K562 (cell line): ENCODE results near the gene POLD4. TPM values are rescaled to one million over a fixed set of nuclear protein-coding genes. Genes with fewer than 3 reads are reported as not detected.

Source experiments
- BCL6 ChIP-seq: fragments of 250-450 bp; sonication (Bioruptor Pico); IDR thresholded peaks from 2 replicates; pipeline ENCODE4 v1.4.0; 2020
- BRCA1 ChIP-seq, 2 experiments: fragments of 450-650 bp in 1 of 2; sonication (generic) in 1 of 2; formaldehyde crosslinking in 1 of 2; IDR thresholded peaks; 2 replicates each; pipeline versions ENCODE4 v1.5.0 to v1.6.1; 2017 to 2020; ENCODE audit warnings: mild to moderate bottlenecking in 1 of 2, missing genetic modification reagents in 1 of 2
- CBFB ChIP-seq: sonication (generic); formaldehyde crosslinking; IDR thresholded peaks from 2 replicates; pipeline ENCODE4 v1.4.0; 2020; ENCODE audit warnings: mild to moderate bottlenecking, missing genetic modification reagents
- CHD4 ChIP-seq: fragments of 200-600 bp; sonication (generic); IDR thresholded peaks from 3 replicates; pipeline ENCODE4 v1.6.1; 2012; ENCODE audit warnings: low read depth, mild to moderate bottlenecking, mixed read lengths, low read length, inconsistent platforms; ENCODE audit not compliant: insufficient read depth, insufficient replicate concordance, poor library complexity, severe bottlenecking
- EZH2 ChIP-seq: IDR thresholded peaks from 2 replicates; pipeline ENCODE4 v1.6.1; 2012; ENCODE audit warnings: low read depth, mild to moderate bottlenecking, inconsistent platforms, low read length, borderline replicate concordance
- FOXM1 ChIP-seq, 2 experiments: fragments of 450-650 bp in 1 of 2; sonication (generic) in 1 of 2; formaldehyde crosslinking in 1 of 2; IDR thresholded peaks; 2 replicates each; pipeline versions ENCODE4 v1.6.1 to v1.9.0; 2017 to 2022; ENCODE audit warnings: low read depth in 2 of 2, mild to moderate bottlenecking in 2 of 2, missing genetic modification reagents in 1 of 2, moderate library complexity in 1 of 2
- NCOA1 ChIP-seq: fragments of 450-650 bp; IDR thresholded peaks from 2 replicates; pipeline ENCODE4 v1.6.1; 2016; ENCODE audit warnings: low read depth
- NR3C1 ChIP-seq: sonication (generic); formaldehyde crosslinking; IDR thresholded peaks from 2 replicates; pipeline ENCODE4 v1.8.1; 2022; ENCODE audit warnings: missing genetic modification reagents
- POLR2G ChIP-seq: fragments of 200-400 bp; formaldehyde crosslinking; IDR thresholded peaks from 2 replicates; pipeline ENCODE4 v1.6.1; 2017; ENCODE audit warnings: low read depth, mild to moderate bottlenecking, antibody characterized with exemption, low read length, moderate library complexity
- ZFP36 ChIP-seq: fragments of 150-350 bp; IDR thresholded peaks from 2 replicates; pipeline ENCODE4 v1.6.1; 2018; ENCODE audit warnings: low read length, low read depth; ENCODE audit not compliant: partially characterized antibody
- ZNF707 ChIP-seq: fragments of 250-450 bp; sonication (Bioruptor Pico); conservative IDR thresholded peaks from 2 replicates; pipeline ENCODE4 v1.8.0; 2022; ENCODE audit warnings: inconsistent platforms, mild to moderate bottlenecking, moderate library complexity
- polyA plus RNA-seq, 8 experiments: library from polyadenylated mRNA; depleted of rRNA in 4 of 8; stranded (reverse) in 5 of 8; unstranded in 3 of 8; fragments of >200 nt; fragmentation: Nextera tagmentation in 2 of 8; fragmentation: Illumina TruSeq in 1 of 8; extraction: Ambion mirVana in 2 of 8; extraction: Trizol in 1 of 8; gene quantifications; 2 replicates each; pipeline versions ENCODE4 v1.2.1 to v1.2.3, GENCODE V29; 2011 to 2014; ENCODE audit warnings: inconsistent platforms in 1 of 8, missing spikeins in 1 of 8
- total RNA-seq, 7 experiments: library from RNA; depleted of rRNA in 6 of 7; stranded (reverse); fragments of >200 nt in 6 of 7; fragmentation: Illumina TruSeq in 2 of 7; extraction: Trizol in 2 of 7; gene quantifications; 2 replicates each; pipeline versions ENCODE4 v1.2.1 to v1.2.3, GENCODE V29; 2011 to 2021; ENCODE audit warnings: low replicate concordance in 1 of 7
- TF ChIP-seq, protein P1 (sequence below), 2 experiments: IDR thresholded peaks in 1 of 2; conservative IDR thresholded peaks in 1 of 2; 2 replicates each; pipeline ENCODE4 v1.6.1; 2016; ENCODE audit warnings: low read depth in 2 of 2, mild to moderate bottlenecking in 1 of 2, missing compliant biosample characterization in 1 of 2, missing genetic modification characterization in 1 of 2, moderate library complexity in 1 of 2
- TF ChIP-seq, protein P2 (sequence below): sonication (generic); formaldehyde crosslinking; IDR thresholded peaks from 2 replicates; pipeline ENCODE4 v1.8.1; 2023; ENCODE audit warnings: mild to moderate bottlenecking, missing genetic modification reagents
- TF ChIP-seq, protein P3 (sequence below): fragments of 450-650 bp; formaldehyde crosslinking; IDR thresholded peaks from 2 replicates; pipeline ENCODE4 v1.4.0; 2022; ENCODE audit warnings: mild to moderate bottlenecking, moderate library complexity
- TF ChIP-seq, protein P4 (sequence below): fragments of 200-800 bp; sonication (Bioruptor generic); IDR thresholded peaks from 2 replicates; pipeline ENCODE4 v1.6.1; 2016; ENCODE audit warnings: missing genetic modification characterization, missing compliant biosample characterization

The POLD4 gene
- total and polyA plus RNA-seq, 9 of the 15 experiments (the other 6 are each of a cell fraction or from before 2014, with no cell fraction given) = 5.8 to 64.5 (median 18.3) TPM

DNA sequence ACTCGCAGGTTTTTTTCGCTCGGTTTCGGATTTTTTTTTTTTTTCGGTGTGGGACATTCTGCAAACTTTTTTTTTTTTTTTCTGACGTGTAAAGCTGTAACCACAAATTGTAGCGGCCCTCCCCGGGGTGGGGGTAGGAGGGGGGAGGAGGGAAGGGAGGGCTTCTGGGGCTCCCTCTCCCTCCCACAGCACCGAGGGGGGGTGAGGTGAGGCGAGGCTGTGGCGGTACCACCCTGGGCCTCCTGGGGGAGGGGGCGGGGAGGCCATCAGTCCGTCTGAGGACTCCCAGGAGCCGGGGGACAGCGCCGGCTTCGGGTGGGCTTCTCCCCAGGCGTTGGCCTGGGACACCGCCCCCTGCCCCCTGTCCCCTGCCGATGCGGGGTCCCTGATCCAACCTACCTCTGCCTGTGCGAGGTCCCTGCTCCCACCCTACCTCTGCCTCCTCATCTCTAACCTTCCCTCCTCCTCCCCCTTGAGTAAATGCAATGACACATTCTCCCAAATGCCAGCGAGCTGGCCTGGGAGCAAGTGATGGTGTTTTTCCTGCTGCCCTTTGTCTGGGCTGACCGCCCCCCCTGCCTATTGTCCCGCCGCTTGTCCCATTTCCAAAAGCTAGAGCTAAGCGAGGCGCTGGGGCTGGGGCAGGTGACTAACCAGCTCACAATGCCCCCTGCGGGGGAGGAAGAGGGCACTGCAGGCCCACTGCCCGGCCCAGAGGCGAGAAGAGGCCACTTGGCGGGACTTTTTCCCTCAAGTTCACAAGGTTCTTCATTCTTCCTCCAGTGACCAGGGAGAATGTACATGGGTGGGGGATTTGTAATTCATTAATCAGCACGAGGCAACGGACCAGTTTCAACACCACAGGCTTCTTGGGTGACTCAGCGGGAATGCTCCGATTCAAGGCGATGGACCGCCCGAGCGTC is 20.6 kb upstream of the POLD4 start (continued):
- TF ChIP-seq POLR2G = peak; percentile 44; the same call in 1 of the 2 replicates
- TF ChIP-seq ZNF707 (CRISPR knock-in tag) = no peak
- TF ChIP-seq, protein P1, sequence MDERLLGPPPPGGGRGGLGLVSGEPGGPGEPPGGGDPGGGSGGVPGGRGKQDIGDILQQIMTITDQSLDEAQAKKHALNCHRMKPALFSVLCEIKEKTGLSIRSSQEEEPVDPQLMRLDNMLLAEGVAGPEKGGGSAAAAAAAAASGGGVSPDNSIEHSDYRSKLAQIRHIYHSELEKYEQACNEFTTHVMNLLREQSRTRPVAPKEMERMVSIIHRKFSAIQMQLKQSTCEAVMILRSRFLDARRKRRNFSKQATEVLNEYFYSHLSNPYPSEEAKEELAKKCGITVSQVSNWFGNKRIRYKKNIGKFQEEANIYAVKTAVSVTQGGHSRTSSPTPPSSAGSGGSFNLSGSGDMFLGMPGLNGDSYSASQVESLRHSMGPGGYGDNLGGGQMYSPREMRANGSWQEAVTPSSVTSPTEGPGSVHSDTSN (CRISPR knock-in tag; IDR thresholded peaks at IDR 0.05; ENCODE audit: low read depth) = no peak
- TF ChIP-seq, protein P1 (tag; conservative IDR thresholded peaks at IDR 0.05; ENCODE audit: low read depth) = peak; percentile 51
- TF ChIP-seq BCL6 = no peak
- TF ChIP-seq, protein P2, sequence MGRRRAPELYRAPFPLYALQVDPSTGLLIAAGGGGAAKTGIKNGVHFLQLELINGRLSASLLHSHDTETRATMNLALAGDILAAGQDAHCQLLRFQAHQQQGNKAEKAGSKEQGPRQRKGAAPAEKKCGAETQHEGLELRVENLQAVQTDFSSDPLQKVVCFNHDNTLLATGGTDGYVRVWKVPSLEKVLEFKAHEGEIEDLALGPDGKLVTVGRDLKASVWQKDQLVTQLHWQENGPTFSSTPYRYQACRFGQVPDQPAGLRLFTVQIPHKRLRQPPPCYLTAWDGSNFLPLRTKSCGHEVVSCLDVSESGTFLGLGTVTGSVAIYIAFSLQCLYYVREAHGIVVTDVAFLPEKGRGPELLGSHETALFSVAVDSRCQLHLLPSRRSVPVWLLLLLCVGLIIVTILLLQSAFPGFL (CRISPR knock-in tag) = no peak
- no peak for TF ChIP-seq EZH2
- no peak for TF ChIP-seq ZFP36
- TF ChIP-seq, protein P3, sequence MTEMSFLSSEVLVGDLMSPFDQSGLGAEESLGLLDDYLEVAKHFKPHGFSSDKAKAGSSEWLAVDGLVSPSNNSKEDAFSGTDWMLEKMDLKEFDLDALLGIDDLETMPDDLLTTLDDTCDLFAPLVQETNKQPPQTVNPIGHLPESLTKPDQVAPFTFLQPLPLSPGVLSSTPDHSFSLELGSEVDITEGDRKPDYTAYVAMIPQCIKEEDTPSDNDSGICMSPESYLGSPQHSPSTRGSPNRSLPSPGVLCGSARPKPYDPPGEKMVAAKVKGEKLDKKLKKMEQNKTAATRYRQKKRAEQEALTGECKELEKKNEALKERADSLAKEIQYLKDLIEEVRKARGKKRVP (CRISPR knock-in tag) = no peak
- TF ChIP-seq FOXM1 (IDR thresholded peaks at IDR 0.05; ENCODE audit: low read depth) = no peak
- TF ChIP-seq FOXM1 (CRISPR knock-in tag; IDR thresholded peaks at IDR 0.05; ENCODE audit: low read depth) = no peak
- TF ChIP-seq, protein P4, sequence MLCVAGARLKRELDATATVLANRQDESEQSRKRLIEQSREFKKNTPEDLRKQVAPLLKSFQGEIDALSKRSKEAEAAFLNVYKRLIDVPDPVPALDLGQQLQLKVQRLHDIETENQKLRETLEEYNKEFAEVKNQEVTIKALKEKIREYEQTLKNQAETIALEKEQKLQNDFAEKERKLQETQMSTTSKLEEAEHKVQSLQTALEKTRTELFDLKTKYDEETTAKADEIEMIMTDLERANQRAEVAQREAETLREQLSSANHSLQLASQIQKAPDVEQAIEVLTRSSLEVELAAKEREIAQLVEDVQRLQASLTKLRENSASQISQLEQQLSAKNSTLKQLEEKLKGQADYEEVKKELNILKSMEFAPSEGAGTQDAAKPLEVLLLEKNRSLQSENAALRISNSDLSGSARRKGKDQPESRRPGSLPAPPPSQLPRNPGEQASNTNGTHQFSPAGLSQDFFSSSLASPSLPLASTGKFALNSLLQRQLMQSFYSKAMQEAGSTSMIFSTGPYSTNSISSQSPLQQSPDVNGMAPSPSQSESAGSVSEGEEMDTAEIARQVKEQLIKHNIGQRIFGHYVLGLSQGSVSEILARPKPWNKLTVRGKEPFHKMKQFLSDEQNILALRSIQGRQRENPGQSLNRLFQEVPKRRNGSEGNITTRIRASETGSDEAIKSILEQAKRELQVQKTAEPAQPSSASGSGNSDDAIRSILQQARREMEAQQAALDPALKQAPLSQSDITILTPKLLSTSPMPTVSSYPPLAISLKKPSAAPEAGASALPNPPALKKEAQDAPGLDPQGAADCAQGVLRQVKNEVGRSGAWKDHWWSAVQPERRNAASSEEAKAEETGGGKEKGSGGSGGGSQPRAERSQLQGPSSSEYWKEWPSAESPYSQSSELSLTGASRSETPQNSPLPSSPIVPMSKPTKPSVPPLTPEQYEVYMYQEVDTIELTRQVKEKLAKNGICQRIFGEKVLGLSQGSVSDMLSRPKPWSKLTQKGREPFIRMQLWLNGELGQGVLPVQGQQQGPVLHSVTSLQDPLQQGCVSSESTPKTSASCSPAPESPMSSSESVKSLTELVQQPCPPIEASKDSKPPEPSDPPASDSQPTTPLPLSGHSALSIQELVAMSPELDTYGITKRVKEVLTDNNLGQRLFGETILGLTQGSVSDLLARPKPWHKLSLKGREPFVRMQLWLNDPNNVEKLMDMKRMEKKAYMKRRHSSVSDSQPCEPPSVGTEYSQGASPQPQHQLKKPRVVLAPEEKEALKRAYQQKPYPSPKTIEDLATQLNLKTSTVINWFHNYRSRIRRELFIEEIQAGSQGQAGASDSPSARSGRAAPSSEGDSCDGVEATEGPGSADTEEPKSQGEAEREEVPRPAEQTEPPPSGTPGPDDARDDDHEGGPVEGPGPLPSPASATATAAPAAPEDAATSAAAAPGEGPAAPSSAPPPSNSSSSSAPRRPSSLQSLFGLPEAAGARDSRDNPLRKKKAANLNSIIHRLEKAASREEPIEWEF = no peak
- TF ChIP-seq NCOA1 = no peak; the same call in 1 of the 2 replicates
- no peak for TF ChIP-seq NR3C1
- no peak for TF ChIP-seq CBFB (CRISPR knock-in tag)
- TF ChIP-seq CHD4 = no peak
- TF ChIP-seq BRCA1 (IDR thresholded peaks at IDR 0.05) = no peak
- no peak for TF ChIP-seq BRCA1 (CRISPR knock-in tag; IDR thresholded peaks at IDR 0.05)
